DMS53 (cell line): ENCODE data around the gene PALLD.

Experiments used
- DNase-seq: peaks from one replicate; lab custom pipeline; 2025; lab: John Stamatoyannopoulos, UW

The PALLD gene

GRCh38 chr4:168593399-168593798, 96.5 kb downstream of the PALLD start:
- DNase-seq, result no peak

DNA sequence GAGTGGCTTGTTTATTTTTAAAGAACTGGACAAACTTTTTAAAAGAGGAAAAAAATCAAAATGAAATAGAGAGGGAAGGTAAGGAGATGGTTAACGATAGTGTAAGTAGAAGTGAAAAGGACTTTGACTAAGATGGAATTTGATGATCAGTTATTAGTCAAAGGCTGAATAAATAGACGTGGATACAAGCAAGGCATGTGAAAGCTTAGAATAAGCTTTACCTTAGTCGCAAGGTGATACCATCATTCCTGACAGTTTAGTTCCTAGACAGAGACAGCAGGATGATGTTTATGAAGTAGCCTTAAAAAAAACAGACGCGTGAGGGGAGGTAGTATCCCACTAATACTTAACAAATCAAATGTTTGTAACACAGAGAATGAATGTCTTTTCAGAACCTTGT, 97.3 kb downstream of the PALLD start:
- DNase-seq, result no peak

- no peak for DNase-seq
These were observed 101.3 kb downstream of the PALLD start for GRCh38 chr4:168598191-168598590.

DNA sequence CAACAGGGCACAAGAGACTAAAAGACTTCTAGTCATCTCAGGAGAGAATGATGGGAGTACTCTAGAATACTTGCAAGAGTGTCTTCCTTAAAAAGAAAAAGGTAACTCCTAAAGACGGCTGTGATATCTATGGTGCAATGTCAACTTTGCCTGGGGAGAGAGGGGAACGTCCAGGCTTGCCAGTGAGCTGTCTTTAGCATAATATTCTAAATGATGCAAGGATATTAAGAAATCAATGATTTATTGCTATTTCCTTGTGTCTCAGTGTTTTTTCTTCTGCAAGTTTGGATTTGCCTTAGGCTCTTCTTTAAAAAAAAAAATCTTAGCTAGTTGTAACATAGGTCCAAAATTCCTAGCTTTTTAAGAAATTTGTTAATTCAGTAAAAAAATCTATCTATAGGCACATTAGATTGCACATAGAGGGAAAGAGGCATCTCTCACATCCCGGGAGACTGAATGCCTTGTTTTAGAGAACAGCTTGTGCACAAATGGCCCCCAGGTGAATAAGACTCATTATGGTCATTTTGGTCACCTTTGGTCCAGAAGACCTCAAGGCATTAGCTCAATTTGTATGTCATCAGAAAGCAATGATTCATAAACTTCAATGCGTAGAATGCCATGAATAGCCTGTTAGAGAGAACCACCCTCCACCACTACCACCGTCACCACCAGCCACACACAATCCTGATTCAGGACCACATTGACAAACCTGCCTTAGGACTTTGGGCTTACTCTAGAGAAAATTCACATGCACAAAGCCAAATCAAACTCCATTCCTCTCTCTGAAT, 104.1 kb downstream of the PALLD start:
- no peak for DNase-seq

GRCh38 chr4:168601899-168602298, 105.0 kb downstream of the PALLD start:
- no peak for DNase-seq

DNA sequence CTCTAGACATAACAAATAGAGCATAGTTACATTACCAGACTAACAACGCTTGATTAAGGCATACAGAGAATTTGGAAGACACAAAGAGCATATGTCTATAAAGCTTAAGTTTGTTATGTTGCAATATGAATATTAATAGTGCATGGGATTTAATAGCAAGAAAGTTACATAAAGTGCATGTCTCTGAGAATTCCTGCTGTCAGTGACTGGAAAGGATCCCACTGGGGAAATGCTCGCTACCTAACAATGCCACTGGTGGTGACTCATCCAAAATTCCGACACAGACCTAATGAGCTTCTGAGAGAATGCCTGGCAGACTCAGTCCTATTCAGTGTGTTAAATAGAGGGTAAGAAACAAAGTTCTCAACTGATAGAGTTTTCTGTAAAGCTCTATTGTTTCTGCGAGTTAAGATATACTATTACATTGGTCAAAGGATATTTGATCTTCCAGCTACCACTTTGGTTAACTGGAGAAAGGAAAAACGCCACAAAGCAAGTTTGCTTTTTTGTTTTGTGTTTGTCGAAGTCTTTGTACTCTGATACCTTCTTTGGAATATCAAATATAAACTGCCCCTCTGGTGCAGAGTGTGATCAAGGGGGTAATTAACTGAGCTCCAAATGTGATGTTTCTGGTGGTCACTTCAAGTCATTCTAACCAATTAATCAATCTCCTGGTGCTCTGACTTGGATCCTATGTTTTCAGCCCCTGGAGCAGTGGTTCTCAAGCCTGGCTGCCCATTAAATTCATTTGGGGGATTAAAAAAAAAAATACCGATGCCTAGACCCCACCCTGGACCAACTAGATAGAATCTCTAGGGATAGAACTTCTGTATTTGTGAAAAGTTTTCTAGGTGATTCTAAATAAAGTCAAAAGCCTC, 107.9 kb downstream of the PALLD start:
- no peak for DNase-seq

DNA sequence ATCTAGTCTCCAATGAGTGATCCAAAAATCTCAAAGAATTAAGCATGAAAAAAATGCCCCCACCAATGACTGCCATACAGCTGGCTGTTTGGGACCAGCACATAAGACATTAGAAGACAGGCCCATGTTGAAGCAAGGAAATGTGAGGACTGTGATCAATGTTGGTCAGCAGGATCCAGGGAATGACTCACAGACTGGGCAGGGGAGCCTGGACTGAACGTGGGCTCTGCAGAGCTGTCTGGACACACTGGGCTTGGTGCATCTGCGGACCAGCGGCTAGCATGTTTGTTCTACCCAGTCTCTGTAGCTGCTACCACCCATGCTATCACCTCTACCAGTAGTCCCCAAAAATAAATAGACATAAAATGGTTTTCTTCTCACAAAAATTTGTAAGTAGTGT, 108.6 kb downstream of the PALLD start:
- DNase-seq, result no peak

DNA sequence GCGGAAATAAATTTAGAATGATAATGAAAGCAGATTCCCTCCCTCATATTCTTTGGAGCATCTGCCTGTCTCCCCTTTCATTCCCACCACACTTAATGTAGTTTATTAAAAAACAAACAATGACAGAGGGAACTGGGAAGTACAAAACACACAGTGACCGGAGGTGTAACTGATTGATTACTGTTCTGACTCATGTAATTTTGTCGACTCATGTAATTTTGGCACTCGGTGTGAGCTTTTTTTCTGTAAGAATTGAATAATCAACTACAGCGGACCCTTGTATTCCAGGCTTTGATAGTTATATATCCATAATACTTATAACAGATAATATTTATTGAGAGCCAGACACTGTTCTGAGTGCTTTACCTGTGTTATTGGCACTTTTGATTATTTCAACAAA, 110.4 kb downstream of the PALLD start:
- no peak for DNase-seq

- no peak for DNase-seq
These were observed 111.9 kb downstream of the PALLD start for GRCh38 chr4:168608771-168609170.

- no peak for DNase-seq
These were observed 112.5 kb downstream of the PALLD start for GRCh38 chr4:168609369-168609768.

DNA sequence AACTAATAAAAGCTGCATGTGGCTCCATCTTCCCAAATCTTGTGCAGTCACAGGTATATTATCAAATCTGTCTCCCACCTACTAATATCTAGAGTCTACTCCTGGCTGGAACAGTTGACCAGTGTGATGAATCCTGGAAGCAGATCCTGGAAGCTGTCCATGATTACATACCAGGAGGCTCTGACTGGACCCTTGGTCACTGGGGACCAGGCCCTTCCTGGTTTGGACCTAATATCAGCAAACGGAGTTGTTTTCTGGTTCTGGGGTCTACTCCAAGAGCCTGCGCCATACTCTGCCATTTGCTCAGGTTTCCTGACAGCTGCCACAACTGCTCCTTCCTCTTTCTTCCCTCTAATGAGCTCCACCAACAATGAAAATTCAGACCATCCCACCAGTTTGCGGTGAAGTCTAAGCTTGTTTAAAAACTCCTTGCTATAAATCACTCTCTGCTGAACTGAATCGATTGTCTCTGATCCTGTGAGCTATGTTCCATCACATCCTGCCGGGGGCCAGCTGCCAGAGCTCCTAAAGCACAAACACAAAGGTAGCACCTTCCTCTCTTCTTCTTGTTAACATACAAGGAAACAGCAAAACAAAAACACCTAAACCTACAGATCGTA, 114.2 kb downstream of the PALLD start:
- no peak for DNase-seq

GRCh38 chr4:168612450-168613135, 115.7 kb downstream of the PALLD start:
- DNase-seq, result no peak

- no peak for DNase-seq
These were observed 117.0 kb downstream of the PALLD start for GRCh38 chr4:168613869-168614268.

GRCh38 chr4:168614281-168615057, 117.6 kb downstream of the PALLD start:
- no peak for DNase-seq

GRCh38 chr4:168615294-168616065, 118.6 kb downstream of the PALLD start:
- DNase-seq, result no peak

- DNase-seq, result peak; percentile 7
These were observed 121.9 kb downstream of the PALLD start for GRCh38 chr4:168618577-168619265.

DNA sequence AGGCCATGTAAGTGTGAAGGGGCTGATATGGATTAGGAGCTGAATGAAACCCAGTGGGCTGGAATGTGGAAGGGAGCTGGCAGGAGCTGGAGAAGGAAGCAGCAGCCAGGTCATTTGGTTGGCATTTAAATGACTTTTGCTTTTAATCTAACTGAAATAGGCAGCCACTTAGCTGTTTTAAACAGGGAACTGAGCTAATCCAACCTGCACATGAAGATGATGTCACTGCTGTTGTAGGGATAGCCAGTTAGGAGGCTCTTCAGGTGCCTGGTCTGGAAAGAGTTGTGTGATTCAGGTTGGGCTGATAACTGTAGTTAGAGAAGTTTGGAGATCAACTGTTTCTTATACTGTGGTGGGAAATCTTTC, 122.4 kb downstream of the PALLD start:
- peak; percentile 3 for DNase-seq

GRCh38 chr4:168621806-168622589, 125.1 kb downstream of the PALLD start:
- no peak for DNase-seq

DNA sequence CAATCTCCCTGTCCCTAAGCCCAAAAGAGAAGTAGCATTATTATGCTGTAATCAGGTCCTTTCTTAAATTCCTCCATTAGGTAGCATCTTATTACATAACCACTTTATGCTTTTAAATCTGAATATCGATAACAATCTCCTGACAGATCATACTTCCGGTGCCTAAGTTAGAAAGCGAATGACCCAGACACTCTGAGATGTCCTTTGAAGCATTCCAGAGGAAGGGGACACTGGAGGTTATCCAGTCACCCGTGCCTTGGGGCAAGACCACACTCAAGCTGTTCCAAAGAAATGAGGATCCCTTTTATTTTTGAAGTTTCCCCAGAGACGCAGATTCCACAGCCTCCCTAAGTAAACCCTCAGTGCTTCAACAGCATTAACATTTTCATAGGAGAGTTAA, 125.7 kb downstream of the PALLD start:
- no peak for DNase-seq
